Progenitor cell of endocrine pancreas (in vitro differentiated cells): Measurements from ENCODE around the gene HS6ST3. TPM values are rescaled to one million over a fixed set of nuclear protein-coding genes. Genes with fewer than 3 reads are reported as not detected.

Source experiments
- DNase-seq: peaks from one replicate; pipeline ENCODE4 v3.0.0; 2021; ENCODE audit warnings: low spot score; ENCODE audit not compliant: unreplicated experiment
- H3K27ac Mint-ChIP-seq: 2 replicates; pipeline ENCODE4 v1.8.0; 2021; ENCODE audit warnings: mild to moderate bottlenecking, moderate library complexity, mixed read lengths
- H3K27me3 Mint-ChIP-seq: 2 replicates; pipeline ENCODE4 v1.8.0; 2021; ENCODE audit warnings: mixed read lengths
- H3K36me3 Mint-ChIP-seq: 2 replicates; pipeline ENCODE4 v1.8.0; 2022; ENCODE audit warnings: mixed read lengths; ENCODE audit not compliant: insufficient read depth
- H3K4me1 Mint-ChIP-seq: 2 replicates; pipeline ENCODE4 v1.8.0; 2021; ENCODE audit warnings: low read depth, mixed read lengths
- H3K4me3 Mint-ChIP-seq: 2 replicates; pipeline ENCODE4 v1.8.0; 2021; ENCODE audit warnings: low read depth, mild to moderate bottlenecking, moderate library complexity, mixed read lengths
- H3K9me3 Mint-ChIP-seq: 2 replicates; pipeline ENCODE4 v1.8.0; 2021; ENCODE audit warnings: low read depth, mixed read lengths
- CTCF ChIP-seq: fragments of 200-600 bp; sonication (generic); IDR thresholded peaks from one replicate; pipeline ENCODE4 v1.5.0; 2021; ENCODE audit warnings: antibody characterized with exemption, mild to moderate bottlenecking; ENCODE audit not compliant: unreplicated experiment
- total RNA-seq: library from RNA; stranded (reverse); gene quantifications from 2 replicates; pipeline ENCODE4 v1.2.1, GENCODE V29; 2021

The HS6ST3 gene
- total RNA-seq, 1 donor from 2014 or later: 0.84 TPM

DNA sequence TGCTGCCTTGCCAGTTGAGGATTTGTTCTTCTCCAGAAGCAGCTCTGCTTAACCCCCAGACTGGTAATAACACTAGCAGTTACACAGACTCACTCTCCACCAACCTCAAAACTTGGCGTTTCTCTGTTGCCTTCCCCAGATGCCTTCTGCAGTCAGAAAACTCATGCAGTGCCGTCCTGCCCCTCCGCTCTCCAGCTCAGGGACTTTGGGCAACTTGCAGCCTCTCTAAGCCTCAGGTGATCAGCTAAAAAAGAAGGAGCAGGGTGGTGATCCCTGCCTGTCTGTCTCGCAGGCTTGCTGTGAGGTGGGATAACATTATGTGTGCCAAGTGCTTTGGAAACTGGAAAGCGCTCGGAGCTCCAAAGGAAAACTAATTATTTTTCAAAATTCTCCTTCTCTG is 391.6 kb downstream of the HS6ST3 start:
- H3K36me3 Mint-ChIP-seq: no peaks in the 10 kb centered on the region
- no peaks in the 10 kb centered on the region for H3K4me1 Mint-ChIP-seq
- peaks cover under 1% of the 10 kb centered on the region for H3K9me3 Mint-ChIP-seq
- H3K27me3 Mint-ChIP-seq: no peaks in the 10 kb centered on the region
- no peak overlapping the region for H3K27ac Mint-ChIP-seq
- H3K4me3 Mint-ChIP-seq: no peak overlapping the region
- no peak for DNase-seq
- no peak for TF ChIP-seq CTCF

- no peaks in the 10 kb centered on the region for H3K36me3 Mint-ChIP-seq
- H3K9me3 Mint-ChIP-seq: peaks cover 5% of the 10 kb centered on the region
- no peak overlapping the region for H3K4me3 Mint-ChIP-seq
- DNase-seq: no peak
- H3K27ac Mint-ChIP-seq: no peak overlapping the region
- no peaks in the 10 kb centered on the region for H3K4me1 Mint-ChIP-seq
- TF ChIP-seq CTCF: no peak
- no peaks in the 10 kb centered on the region for H3K27me3 Mint-ChIP-seq
Observed at GRCh38 chr13:96490496-96490989, 400.6 kb downstream of the HS6ST3 start.

- TF ChIP-seq CTCF: no peak
- DNase-seq: no peak
- Mint-ChIP-seq H3K4me3 (no peak overlapping the region), H3K4me1 (no peaks in the 10 kb centered on the region), H3K27me3 (no peaks in the 10 kb centered on the region), H3K36me3 (no peaks in the 10 kb centered on the region), H3K27ac (no peak overlapping the region), H3K9me3 (peaks cover 5% of the 10 kb centered on the region)
Observed at GRCh38 chr13:96491103-96491502, 401.2 kb downstream of the HS6ST3 start.

GRCh38 chr13:96492766-96493165 is 402.9 kb downstream of the HS6ST3 start:
- no peaks in the 10 kb centered on the region for H3K4me1 Mint-ChIP-seq

DNA sequence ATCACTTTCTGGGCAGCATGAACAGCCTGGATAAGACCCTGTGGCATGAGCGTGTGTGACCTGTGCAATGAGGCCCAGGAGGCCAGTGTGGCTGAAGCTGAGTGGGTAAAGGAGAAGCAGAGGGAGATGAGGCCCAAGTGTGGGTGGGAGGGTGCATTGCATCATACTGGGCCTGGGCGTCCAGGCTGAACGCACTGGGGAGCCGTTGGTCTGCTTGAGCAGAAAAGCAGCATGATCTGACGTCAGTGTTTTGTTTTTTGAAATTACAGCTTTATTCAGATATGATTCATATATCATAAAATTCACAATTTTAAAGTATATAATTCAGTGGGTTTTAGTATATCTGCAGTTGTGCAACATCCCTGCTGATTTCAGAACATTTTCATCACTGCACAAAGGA is 409.7 kb downstream of the HS6ST3 start:
- TF ChIP-seq CTCF: no peak
- Mint-ChIP-seq H3K9me3 (peaks cover 8% of the 10 kb centered on the region), H3K4me3 (no peak overlapping the region), H3K27ac (no peak overlapping the region), H3K36me3 (no peaks in the 10 kb centered on the region), H3K27me3 (no peaks in the 10 kb centered on the region), H3K4me1 (no peaks in the 10 kb centered on the region)
- no peak for DNase-seq

More at GRCh38 chr13:96492766-96493165, 402.9 kb downstream of the HS6ST3 start:
- Mint-ChIP-seq H3K27ac (no peak overlapping the region), H3K9me3 (peaks cover 4% of the 10 kb centered on the region), H3K4me3 (no peak overlapping the region), H3K27me3 (no peaks in the 10 kb centered on the region), H3K36me3 (no peaks in the 10 kb centered on the region)
- no peak for DNase-seq
- no peak for TF ChIP-seq CTCF
